ENCODE measurements around the gene SLC12A1.

SLC12A1 gene

DNA sequence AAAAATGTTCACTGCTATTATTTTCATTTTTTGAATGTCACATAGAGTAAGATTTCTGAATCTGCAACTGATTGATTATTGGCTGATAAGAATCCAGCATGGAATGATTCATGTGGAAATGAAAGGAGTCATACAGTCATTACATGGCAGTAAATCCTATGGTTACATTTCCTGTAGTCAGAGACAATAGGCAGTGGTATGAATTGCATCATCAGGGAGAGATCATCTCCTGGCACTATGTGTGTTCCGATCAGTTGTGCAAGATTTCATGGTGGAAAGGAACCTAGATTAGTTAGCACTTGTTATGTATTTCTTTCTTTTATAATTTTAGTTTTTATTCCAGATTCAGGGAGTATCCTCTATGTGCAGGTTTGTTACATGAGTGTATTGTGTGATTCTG lies 38.8 kb downstream of the SLC12A1 start:
- no peak for DNase-seq

DNA sequence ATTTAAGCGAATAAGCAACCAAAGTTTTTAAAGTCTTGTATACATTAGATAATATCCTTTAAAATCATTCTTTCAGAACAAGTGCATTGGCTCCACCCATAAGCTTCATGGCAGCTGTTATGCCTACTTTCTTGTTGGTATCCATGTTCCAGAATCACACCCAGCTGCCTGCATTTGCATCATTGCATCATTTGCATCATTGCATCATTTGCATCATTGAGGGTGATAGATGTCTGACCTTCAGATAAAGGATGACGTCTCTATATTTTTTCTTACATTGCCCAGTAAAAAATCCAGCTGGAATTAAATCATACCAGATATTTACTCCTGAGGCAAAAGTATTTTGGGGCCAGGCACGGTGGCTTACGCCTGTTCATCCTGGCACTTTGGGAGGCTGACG lies 42.3 kb downstream of the SLC12A1 start:
- no peak for DNase-seq

DNA sequence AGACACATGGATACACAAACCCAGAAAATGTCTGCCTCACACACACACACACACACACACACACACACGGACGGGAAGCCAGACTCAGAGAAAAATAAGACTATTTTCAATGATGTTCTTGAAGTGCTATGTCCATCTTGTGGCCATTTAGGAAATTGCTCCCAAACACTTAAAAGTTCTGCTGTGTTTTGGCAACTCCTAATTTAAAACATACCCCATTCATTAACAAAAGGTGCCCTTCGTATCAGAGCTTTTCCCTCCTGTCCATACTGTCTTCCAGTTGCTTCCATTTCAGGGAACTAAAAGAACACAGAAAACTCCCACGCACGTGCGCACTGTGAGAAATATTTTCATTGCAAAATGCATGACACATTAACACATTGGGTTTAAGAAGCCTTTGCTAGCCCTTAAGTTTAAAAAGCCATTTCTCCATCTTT lies 44.6 kb downstream of the SLC12A1 start:
- DNase-seq = no peak

DNA sequence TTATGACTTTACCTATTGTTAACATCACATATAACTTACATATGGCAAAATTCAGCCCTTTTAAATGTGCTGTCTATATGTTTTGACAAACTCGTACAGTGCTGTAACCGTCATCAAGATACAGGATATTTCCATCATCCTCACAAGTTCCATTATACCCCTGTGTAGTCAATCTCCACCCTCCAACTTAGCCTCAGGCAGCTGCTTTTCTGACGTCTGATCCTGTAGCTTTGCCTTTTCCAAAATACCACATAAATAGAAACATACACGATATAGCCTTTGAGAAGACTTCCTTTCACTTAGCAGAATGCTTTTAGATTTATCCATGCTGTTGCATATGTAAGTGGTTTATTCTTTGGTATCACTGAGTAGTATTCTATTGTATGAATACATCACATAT lies 47.1 kb downstream of the SLC12A1 start:
- no peak for DNase-seq

DNA sequence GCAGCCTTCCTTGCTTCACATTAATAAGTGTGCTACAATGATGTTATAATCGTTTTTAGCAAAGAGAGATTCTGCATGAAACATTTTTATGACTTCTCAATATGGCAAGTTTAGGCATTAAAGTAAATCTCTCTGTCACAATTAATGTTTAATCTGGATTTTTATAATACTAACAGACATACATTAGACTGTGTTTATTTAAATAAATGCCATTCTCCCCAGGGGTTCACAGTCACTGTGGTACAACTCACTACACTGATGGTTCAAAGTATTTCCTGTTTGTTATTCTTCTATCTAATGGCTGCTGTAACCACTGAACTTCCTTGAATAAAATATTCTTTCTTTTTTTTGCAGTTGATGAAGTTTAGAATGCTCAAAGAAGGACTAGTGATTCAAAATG lies 59.0 kb downstream of the SLC12A1 start:
- no peak for DNase-seq

DNA sequence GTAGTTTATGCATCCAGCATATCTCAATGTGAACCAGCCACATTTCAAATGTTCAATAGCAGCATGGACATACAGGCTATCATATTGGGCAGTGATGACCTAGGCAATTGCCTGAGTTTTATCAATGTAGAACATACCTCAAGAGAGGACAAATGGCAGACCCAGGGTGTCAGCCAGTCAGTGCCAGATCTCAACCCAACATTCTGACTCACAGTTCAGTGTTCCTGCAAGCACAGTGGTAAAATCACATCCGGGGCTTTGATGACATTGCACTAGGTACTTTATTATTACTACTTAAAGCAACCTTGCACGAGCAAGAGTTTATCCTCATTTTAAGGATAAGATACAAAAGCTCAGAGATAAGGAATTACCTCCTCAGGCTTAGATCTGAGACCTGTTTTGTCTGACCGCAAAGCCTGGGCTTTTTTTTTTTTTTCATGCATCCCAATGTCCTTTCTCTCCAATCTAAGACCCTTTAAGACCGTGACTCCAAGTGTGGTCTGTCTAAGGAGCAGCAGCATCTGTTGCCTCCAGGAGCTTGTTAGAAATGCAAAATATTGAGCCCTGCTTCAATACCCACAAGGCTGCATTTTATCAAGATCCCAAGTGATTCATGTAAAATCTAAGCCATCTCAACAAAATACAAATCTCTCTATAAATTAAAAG lies 60.1 kb downstream of the SLC12A1 start:
- DNase-seq = no peak

DNA sequence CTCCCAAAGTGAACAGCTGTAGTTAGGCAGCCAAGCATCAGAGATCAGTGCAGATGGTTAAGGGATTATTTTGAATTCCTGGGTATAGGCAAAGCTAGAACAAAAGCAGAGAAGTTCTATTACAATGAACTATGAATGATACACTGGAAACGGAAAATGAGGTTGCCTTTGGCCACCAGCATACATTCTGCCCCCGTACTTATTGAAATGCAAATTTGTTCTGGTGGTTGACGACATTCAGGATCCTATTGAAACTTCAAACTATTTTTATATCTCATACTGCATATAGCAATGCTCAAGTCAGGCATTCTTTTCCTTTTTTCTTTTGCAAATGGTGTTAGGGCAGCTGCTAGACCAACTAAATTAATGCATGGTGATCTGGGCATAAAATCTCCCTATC lies 61.7 kb downstream of the SLC12A1 start:
- DNase-seq = no peak

DNA sequence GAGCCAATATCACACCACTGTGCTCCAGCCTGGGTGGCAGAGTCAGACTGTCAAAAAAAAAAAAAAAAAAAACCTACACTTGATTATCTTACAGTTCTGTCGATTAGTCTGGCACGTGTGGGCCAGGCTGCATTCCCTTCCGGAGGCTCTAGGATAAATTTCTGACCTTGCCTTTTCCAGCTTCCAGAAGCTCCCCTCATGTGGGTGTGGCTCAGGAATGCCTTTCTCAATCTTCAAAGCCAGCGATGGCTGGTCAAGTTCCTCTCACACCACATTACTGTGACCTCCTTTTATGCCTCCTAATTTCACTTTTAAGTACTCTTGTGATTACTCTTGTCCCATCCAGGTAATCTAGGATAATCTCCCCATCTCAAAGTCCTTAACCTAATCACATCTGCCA lies 66.9 kb downstream of the SLC12A1 start:
- DNase-seq = no peak

DNA sequence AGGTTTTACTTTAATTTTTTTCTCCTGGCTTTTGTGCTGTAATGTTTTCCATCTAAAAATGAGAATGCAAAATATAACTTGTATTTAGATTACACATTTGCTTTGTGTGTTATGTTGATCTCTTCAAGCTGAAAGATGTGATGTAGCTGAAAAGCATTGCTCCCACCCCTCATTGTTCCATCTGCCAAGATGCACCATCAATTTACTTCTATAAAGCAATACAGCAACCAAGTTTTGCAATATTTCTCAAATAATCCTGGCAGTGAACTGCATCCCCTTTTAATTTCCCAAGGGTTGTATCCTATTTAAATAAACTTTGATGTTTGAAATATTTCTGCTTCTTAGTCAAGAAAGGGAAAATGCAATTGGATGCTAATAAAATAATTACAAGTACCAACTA lies 72.6 kb downstream of the SLC12A1 start:
- DNase-seq = no peak

DNA sequence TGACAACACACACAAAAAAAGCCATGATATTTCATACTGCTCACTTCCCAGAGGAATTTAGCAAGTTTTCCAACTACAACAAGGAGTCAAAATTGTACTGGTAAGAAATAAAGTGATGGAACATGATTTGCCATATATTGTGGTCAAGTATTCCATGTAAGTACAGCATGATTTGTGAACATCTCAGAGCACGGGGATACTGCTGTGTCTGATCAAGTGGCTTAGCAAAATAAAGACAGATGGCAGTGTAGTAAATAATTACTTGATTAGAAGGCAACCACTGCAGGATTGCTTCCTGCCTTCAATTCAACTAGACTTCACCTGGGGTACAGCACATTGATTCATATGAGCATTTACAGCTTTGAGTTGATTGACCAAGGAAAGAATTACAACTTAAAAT lies 73.5 kb downstream of the SLC12A1 start:
- DNase-seq = no peak

DNA sequence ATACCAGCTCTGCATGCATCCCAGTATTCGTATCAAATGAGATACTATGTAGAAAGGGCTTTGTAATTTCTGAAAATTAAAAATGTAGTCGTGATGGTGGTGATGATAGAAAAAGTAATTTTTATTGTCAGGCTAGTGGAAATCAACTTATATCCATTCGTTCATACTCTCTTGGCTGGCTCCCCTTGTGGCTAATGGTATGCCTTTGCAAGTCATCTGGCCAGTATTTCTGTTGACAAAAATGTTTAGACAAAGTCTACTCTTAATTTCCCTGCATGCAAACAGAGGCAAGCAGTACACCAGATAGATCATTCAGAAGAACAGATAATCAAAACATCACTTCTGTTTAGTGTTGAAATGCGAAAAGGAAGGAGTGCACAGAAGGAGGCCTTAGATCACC lies 75.6 kb downstream of the SLC12A1 start:
- DNase-seq = no peak

DNA sequence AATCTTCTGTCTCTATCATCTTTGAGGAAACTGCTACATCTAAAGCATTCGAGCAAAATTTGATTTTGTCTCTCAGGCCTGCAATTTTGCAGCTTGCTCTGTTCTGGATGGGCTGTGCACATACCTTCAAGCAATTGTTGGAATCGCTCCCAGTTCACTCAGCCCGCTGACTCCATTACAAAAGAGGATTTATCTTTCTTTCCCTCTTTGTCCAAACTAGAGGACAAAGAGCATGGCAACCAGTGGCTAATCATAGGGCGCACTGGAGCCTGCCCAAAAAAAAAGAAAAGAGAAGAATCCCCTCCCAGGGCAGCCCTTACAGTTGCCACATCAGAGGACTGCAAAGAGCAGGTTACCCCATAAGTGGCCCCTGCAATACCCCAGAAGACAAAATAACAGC lies 76.1 kb downstream of the SLC12A1 start:
- no peak for DNase-seq

DNA sequence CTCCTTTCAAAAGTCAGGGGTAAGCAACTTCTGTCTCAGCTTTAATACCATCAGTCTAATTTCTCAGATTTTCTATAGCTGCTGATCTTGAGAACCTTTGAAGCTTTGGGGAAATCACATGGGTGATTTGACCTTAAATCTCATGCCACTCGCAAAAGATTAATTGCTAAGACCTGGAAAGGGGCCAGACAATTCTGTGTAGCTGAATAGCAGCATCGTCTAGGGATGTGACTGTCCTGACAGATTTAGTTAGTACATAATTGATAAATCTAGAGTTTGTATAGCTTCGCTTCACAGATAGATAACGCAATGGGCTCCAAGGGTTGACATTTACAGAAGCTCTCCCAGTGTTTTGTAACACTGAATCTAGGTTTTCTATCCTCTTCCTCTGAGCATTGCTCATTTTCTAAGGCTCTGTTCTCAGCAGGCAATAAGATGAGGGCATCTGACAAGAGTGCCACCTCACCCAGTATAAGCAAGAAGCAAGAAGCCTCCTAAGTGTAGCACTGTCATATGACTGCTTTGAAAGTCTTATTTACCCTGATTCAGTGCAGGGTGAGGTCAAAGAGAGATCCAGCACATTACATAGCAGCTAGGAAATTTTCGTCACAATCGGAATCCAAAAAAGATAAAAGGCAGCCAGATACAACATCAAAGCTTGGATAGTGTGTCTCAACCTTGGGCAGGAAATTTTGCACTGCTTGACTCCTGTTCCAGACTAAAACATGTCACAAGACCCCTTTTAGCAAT lies 77.5 kb downstream of the SLC12A1 start:
- DNase-seq = no peak

DNA sequence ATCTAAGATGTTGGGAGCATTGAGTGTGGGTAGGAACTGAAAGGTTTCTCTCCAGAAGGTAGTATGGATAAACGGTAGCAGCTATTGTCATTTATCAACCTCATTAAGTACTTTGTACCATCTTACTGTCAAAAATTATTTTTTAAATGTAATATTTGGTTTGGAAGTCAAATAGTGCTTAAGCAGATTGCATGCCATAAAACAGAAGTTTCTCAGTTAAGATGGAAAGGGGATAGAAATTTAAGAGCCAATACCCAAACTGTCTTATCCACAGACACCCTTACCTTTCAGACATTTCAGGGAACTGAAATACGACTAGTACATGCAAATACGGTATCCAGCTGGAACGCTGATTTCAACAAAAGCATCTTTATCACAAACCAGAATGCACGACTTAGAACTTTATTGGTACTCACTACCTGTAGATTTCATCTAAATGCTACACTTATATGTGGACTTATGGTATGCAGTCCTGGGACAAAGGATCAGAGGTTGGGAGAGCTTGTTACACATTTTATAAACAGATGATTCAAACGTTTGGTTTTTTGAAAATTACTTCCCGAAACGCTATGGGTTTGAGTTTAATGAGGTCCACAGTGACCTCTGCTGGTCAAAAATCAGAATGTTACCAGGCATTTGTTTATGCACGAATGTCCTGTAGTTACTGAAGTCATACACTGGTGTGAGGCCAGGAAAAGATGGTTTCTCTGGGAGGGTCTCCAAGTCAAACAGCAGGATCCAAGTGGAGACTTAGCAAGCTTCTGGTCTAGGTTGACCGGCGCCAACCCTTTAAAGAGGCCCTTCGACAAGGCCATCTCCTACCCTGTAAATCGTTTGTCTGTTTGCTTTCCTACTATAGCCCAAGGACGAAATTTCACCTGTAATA lies 79.5 kb downstream of the SLC12A1 start:
- peak; percentile 11 to 48 for DNase-seq

DNA sequence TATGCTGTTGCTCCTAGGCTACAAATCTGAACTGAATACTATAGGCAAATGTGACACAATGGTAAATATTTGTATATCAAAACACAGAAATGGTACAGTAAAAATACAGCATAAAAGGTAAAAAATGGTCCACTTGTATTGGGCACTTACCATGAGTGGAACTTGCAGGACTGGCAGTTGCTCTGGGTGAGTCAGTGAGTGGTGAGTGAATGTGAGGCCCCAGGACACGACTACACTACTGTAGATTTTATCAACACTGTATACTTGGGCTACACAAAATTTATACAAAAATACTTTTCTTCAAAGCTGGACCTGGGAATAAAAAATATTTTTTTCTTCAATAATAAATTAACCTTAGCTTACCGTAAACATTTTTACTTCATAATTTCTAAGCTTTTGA lies 83.5 kb downstream of the SLC12A1 start:
- no peak for DNase-seq

DNA sequence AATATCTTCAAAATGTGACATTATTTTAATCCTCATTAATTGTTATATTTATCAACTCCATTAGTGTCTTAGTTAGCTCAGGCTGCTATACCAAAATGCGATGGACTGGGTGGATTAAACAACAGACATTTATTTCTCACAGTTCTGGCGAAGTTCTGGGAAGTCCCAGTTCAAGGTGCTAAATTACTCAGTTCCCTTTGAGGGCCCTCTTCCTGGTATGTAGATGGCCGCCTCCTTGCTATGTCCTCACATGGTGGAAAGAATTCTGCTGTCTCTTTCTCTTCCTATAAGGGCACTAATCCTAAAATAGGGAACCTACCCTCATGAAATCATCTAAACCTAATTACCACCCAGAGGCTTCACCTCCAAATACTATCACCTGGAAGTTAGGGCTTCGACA lies 86.4 kb downstream of the SLC12A1 start:
- DNase-seq = no peak

DNA sequence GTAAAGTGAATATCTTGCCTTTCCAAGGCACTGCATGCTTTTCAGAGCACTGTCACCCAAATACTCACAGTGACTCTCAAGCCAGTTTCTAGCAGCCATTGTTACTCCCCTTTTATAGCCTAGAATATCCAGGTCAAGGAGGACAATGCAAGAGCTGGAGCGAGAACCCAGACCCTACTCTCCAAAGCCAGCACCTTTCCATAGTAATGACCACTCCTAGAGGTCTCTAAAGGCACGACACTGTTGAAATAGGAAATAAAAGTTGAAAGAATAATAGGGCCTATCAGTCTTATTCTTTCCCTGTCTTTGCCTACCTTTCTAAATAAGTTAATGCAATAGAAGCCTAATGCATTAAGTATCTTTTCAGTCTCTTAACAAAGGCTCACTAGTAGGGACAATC lies 91.6 kb downstream of the SLC12A1 start:
- no peak for DNase-seq

DNA sequence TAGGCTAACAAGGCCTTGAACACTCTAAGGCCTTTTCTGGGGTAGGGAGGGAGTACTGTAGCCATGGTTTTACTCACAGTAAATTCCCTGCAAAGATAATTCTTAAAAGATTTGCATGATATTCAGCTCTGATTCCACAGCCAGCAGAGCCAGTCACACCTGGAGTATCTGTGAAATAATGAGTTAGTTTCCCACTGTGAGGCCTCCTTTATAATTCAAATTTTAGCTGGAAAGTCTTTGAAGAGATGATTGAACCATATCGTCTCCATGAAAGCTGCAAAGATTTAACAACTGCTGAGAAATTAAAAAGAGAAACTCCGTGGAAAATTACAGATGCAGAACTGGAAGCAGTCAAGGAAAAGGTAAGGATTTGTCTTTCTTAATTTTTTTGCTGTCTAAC lies 92.8 kb downstream of the SLC12A1 start:
- no peak for DNase-seq

DNA sequence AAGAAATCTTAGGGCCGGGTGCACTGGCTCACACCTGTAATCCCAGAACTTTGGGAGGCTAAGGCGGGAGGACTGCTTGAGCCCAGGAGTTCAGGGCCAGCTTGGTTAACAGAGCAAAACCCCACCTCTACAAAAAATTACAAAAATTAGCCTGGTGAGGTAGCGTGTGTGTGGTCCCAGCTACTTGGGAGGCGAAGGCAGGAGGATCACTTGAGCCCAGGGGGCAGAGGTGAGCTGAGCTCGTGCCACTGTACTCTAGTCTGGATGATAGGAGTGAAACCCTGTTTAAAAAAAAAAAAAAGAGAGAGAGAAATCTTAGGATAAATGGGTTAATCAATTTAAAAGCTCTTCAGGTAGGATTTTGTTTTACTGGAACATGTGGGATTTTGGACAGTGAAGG lies 93.9 kb downstream of the SLC12A1 start:
- DNase-seq = no peak

DNA sequence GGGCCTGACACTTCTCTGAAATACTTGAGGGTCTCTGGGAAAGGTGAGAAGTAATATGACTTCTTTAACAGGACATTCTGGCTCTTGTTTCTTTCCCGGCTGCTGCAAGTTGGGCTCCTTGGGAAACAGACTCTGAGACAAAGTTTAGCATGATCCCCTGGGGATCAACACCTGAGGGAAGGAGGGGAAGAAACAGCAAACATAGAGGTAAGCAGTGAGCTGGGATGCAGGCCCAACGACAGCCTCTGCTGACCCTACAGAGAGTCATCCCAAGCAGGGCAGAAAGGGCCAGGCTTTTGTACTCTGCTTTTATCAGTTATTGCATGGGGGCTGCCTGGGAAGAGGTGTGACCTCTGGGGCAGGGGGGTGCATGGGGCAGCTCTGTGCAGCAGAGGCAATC lies 98.3 kb downstream of the SLC12A1 start:
- no peak for DNase-seq

DNA sequence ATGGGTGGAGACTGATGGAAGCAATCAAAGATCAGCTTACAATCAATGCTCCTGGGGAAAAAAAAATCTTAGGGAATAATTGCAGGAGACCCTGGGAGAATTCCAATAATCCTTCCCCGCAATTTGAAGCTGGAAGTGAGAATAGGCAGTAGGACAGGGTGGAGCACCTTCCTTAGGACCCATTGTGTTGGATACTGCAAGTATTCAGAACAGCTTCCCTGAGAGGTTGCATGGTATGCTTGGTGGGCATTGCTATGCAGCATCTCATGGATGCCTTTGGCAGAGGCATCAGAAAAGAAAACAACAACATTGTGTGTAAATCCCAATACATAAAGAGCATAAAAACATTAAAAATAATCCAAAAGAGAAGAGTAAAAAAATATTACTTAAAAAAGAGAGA lies 100.5 kb downstream of the SLC12A1 start:
- no peak for DNase-seq

DNA sequence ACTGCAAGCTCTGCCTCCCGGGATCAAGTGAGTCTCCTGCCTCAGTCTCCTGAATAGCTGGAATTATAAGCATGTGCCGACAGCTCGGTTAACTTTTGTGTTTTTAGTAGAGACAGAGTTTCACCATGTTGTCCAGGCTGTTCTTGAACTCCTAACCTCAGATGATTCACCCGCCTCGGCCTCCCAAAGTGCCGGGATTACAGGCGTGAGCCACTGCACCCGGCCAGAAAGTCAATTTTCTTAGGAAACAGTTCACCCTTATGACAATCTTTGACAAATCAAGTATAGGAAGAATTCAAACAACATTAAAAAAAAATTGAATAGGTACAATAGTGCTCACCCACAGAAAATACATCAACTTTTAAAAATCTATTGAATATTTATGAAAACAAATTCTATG lies 101.5 kb downstream of the SLC12A1 start:
- no peak for DNase-seq

DNA sequence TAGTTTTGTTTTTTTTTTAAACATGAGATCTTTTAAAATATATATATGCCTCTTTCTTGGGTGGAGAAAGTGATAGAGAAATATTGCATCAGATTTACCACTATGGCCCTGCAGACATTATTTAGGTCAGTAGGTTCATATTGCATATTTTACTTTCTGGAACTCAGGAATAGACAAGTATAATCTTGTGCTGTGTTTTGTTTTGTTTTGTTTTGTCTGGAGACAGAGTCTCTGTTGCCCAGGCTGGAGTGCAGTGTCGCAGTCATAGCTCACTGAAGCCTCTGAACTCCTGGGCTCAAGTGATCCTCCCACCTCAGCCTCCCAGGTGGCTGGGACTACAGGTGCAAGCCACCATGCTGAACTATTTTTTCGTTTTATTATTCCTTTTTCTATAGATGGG lies 103.6 kb downstream of the SLC12A1 start:
- DNase-seq = no peak

DNA sequence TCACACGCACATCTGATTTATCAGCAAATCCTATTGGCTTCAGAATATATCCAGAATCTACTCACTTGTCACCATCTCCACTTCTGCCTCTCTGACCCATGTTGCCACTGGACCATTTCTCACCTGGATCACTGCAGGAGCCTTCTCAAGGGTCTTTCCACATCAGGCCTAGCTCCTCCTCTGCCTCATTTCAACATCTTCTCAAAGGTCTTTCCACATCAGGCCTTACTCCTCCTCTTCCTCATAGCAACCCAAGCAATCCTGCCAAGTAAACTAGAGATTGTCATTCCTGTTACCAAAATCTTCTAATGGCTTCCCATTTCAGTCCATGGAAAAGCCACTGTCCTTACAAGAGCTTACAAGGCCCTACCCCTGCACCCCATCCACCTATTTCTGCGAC lies 107.1 kb downstream of the SLC12A1 start:
- no peak for DNase-seq

All from CD4-positive, alpha-beta T cell treated with Interleukin-1 beta for 1 hour (primary cell).